ENCODE results near the gene TRA2A.

The TRA2A gene

GRCh38 chr7:23469150-23469960 is 62.4 kb downstream of the TRA2A start:
- peak; percentile 12 for DNase-seq

- peak; percentile 15 for DNase-seq
These were observed 63.1 kb downstream of the TRA2A start for GRCh38 chr7:23468526-23469149.

DNA sequence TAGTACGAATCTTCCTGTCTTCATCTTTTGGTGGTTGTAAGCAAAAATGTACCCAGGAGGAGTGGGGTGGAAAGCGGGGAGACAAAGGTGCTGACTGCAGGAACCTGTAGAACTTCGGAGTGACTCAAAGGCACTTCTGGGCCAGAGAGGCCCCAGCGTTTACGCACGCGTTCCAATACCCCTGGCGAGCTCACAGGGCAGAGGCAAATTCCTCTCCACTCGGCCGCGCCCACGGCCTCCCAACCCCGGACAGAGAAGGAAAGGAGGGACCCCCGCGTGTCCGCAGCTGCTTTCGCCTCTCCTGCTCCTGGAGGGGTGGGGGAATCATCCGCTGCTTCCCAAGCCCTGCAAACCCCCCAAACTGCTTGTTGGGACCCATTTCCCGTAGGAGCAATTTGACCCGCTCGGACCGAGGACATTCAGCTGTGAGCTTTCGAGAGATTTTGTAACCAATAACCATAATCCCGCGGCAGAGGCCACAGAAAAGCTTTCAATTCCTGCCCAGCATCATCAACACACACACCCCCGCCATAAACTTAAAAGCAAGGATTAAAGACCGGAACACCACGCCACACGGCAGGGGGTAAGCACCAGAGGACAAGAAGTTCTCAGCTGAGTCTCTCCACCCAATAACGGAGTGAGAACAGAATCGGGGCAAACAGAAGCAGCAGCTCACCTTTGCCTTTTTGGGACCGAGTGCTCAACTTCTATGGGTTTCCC is 63.8 kb downstream of the TRA2A start:
- peak; percentile 14 for DNase-seq

- DNase-seq, result no peak
These were observed 64.4 kb downstream of the TRA2A start for GRCh38 chr7:23467291-23467805.

GRCh38 chr7:23462846-23463245 is 68.9 kb downstream of the TRA2A start:
- DNase-seq, result peak; percentile 26

- no peak for DNase-seq
These were observed 73.7 kb downstream of the TRA2A start for GRCh38 chr7:23458044-23458443.

- DNase-seq, result no peak
These were observed 75.7 kb downstream of the TRA2A start for GRCh38 chr7:23456093-23456492.

DNA sequence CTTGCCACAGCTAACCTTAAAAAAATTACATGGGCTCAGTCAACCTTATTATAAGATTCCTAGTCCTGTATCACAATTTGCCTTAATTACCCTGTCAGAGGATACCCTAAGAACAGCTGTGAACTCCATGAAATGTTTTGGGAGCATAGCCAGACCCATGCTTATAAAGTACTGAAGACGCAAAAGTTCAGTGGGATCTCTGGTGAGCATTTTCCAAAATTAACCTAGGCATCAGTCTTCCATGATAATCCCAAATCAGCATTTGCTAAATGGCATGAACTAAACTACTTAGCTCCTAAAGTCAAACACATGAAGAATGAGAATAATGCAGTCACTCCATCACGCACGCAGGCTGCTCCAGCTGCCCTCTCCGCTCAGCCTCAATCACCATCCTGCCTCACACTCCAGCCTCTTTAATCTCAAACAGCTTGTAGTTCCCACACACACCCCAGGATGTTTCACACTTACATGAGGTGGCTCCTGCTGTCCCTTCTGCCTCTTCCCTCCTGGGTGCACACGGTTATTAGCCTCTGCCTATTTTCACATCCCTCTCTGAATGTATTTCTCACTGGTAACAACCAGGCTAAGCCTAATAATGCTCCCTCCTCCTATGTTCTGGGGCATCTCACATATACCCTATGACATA is 76.8 kb downstream of the TRA2A start:
- DNase-seq, result no peak

All from stimulated activated CD4-positive, alpha-beta T cell treated with anti-CD3 and anti-CD28 coated beads, Interleukin-4, amount 100 ng/mL, for 24 hours (primary cell).